Upper lobe of left lung (tissue), 6 donors: ENCODE data around the gene MAD1L1. TPM values are rescaled to one million over a fixed set of nuclear protein-coding genes. Genes with fewer than 3 reads are reported as not detected.
A peak's percentile ranks its signal among the peaks of the same experiment; 100 is the strongest.

Experiments used
- ATAC-seq, 2 donors: fragments of 200-7000 bp; cut with Tn5 transposase; one replicate each; pipeline ENCODE4 v1.9.1; 2022; ENCODE audit warnings: mild to moderate bottlenecking in 2 of 2, moderate library complexity in 2 of 2; ENCODE audit not compliant: low FRiP score in 2 of 2
- DNase-seq, 2 donors: peaks; one replicate each; pipeline ENCODE4 v3.0.0-alpha.2; 2019 to 2020
- H3K27ac ChIP-seq, 4 donors: fragments of 200-600 bp; sonication (generic); one replicate each; pipeline ENCODE4 v1.5.1; 2016 to 2019
- H3K27me3 ChIP-seq, 4 donors: fragments of 200-600 bp; sonication (generic); one replicate each; pipeline ENCODE4 v1.5.1; 2017 to 2019
- H3K36me3 ChIP-seq, 4 donors: fragments of 200-600 bp; sonication (generic); one replicate each; pipeline ENCODE4 v1.5.1; 2016 to 2019
- H3K4me1 ChIP-seq, 4 donors: fragments of 200-600 bp; sonication (generic); one replicate each; pipeline ENCODE4 v1.5.1; 2018 to 2019
- H3K4me3 ChIP-seq, 4 donors: fragments of 200-600 bp; sonication (generic); one replicate each; pipeline ENCODE4 v1.5.1; 2017 to 2019; ENCODE audit warnings: mild to moderate bottlenecking in 2 of 4, moderate library complexity in 1 of 4
- H3K9me3 ChIP-seq, 4 donors: fragments of 200-600 bp; sonication (generic); one replicate each; pipeline ENCODE4 v1.5.1; 2018 to 2019
- CTCF ChIP-seq, 6 experiments: fragments of 450-650 bp in 4 of 6; fragments of 200-600 bp in 2 of 6; sonication (generic) in 2 of 6; IDR thresholded peaks; one replicate each; pipeline ENCODE4 v1.5.1; 2016 to 2019; ENCODE audit warnings: antibody characterized with exemption in 6 of 6
- EP300 ChIP-seq, 4 donors: sonication (generic); formaldehyde crosslinking; IDR thresholded peaks; one replicate each; pipeline ENCODE4 v1.5.1; 2017; ENCODE audit warnings: antibody characterized with exemption in 4 of 4, control low read depth in 2 of 4
- POLR2A ChIP-seq, 4 donors: fragments of 450-650 bp; IDR thresholded peaks; one replicate each; pipeline ENCODE4 v1.5.1; 2016 to 2017; ENCODE audit warnings: antibody characterized with exemption in 4 of 4, mild to moderate bottlenecking in 2 of 4
- POLR2AphosphoS5 ChIP-seq, 2 donors: sonication (generic); formaldehyde crosslinking; IDR thresholded peaks; one replicate each; pipeline ENCODE4 v1.5.1; 2017; ENCODE audit warnings: antibody characterized with exemption in 2 of 2
- WGBS, 2 donors: methylation state at CpG; one replicate each; pipeline ENCODE4 v1.1.5; 2017 to 2018; 5-methylcytosine and 5-hydroxymethylcytosine counted together
- total RNA-seq, 6 donors: library from RNA; depleted of rRNA in 4 of 6; stranded (reverse); fragments of >200 nt in 4 of 6; gene quantifications; one replicate each; pipeline versions ENCODE4 v1.1.0 to v1.2.1, GENCODE V29; 2016 to 2021
- donor health status: DM: no; HTN: no; CAD: no; lungs with moderate emphysema.
- donor health status: DM: no; HTN: yes; CAD: no; lungs with severe emphysema.

The MAD1L1 gene
- total RNA-seq, 6 donors from 2014 or later, result 40.6 to 364 (median 65.6) TPM

- peak overlapping the region; percentile 59 to 83 (median 70) for H3K27ac ChIP-seq
- WGBS, 2 donors, result 70 to 75% methylated on average over 13 to 14 of the region's 14 CpGs
Observed at GRCh38 chr7:2225336-2225735, 7.4 kb downstream of the MAD1L1 start.

GRCh38 chr7:2224934-2225333, 7.8 kb downstream of the MAD1L1 start:
- H3K4me3 ChIP-seq, result no peak overlapping the region
- peaks cover 6 to 79% (median 56%) of the 10 kb centered on the region in 4 donors for H3K36me3 ChIP-seq
- ATAC-seq (peak; percentile 20 to 81), DNase-seq (peak in 1 of 2 donors; percentile 80)
- no peaks in the 10 kb centered on the region for H3K27me3 ChIP-seq
- peaks cover 0 to 15% (median 7%) of the 10 kb centered on the region in 4 donors for H3K4me1 ChIP-seq
- peak overlapping the region; percentile 59 to 83 (median 70) for H3K27ac ChIP-seq
- no peaks in the 10 kb centered on the region for H3K9me3 ChIP-seq
- 53 to 100% methylated on average over 1 to 4 of the region's 4 CpGs for WGBS, 2 donors
- TF ChIP-seq CTCF (IDR thresholded peaks at IDR 0.05) (no peak), POLR2AphosphoS5 (IDR thresholded peaks at IDR 0.05) (peak in 1 of 2 donors; percentile 3), EP300 (IDR thresholded peaks at IDR 0.05) (no peak)

More at GRCh38 chr7:2225336-2225735, 7.4 kb downstream of the MAD1L1 start:
- Histone ChIP-seq H3K9me3 (no peaks in the 10 kb centered on the region), H3K27me3 (no peaks in the 10 kb centered on the region), H3K4me3 (no peak overlapping the region), H3K36me3 (peaks cover 6 to 75% (median 52%) of the 10 kb centered on the region in 4 donors), H3K4me1 (peaks cover 0 to 16% (median 7%) of the 10 kb centered on the region in 4 donors)
- ATAC-seq (peak; percentile 36 to 81), DNase-seq (peak; percentile 55 to 89)
- TF ChIP-seq CTCF (IDR thresholded peaks at IDR 0.05) (no peak), POLR2AphosphoS5 (IDR thresholded peaks at IDR 0.05) (peak; percentile 28 to 48), EP300 (IDR thresholded peaks at IDR 0.05) (peak in 1 of 4 donors; percentile 87), POLR2A (IDR thresholded peaks at IDR 0.05) (no peak)

- TF ChIP-seq EP300 (IDR thresholded peaks at IDR 0.05) (no peak), POLR2AphosphoS5 (IDR thresholded peaks at IDR 0.05) (no peak), POLR2A (IDR thresholded peaks at IDR 0.05) (no peak), CTCF (IDR thresholded peaks at IDR 0.05) (no peak)
- DNase-seq, result peak in 1 of 2 donors; percentile 47
- Histone ChIP-seq H3K27ac (peak overlapping the region; percentile 40 to 83 (median 66)), H3K36me3 (peaks cover 6 to 80% (median 55%) of the 10 kb centered on the region in 4 donors), H3K9me3 (no peaks in the 10 kb centered on the region), H3K27me3 (no peaks in the 10 kb centered on the region), H3K4me1 (peaks cover 0 to 15% (median 7%) of the 10 kb centered on the region in 4 donors), H3K4me3 (no peak overlapping the region)
- WGBS, 2 donors, result 77 to 92% methylated on average over 9 to 13 of the region's 13 CpGs
- ATAC-seq, result no peak
Observed at GRCh38 chr7:2224491-2224928, 8.2 kb downstream of the MAD1L1 start.

GRCh38 chr7:2223321-2223720, 9.4 kb downstream of the MAD1L1 start:
- no peaks in the 10 kb centered on the region for H3K9me3 ChIP-seq
- H3K36me3 ChIP-seq, result peaks cover 6 to 84% (median 57%) of the 10 kb centered on the region in 4 donors
- no peaks in the 10 kb centered on the region for H3K27me3 ChIP-seq
- DNase-seq (peak in 1 of 2 donors; percentile 64), ATAC-seq (no peak)
- H3K4me3 ChIP-seq, result no peak overlapping the region
- H3K27ac ChIP-seq, result no peak overlapping the region
- TF ChIP-seq EP300 (IDR thresholded peaks at IDR 0.05) (no peak), POLR2AphosphoS5 (IDR thresholded peaks at IDR 0.05) (no peak), CTCF (IDR thresholded peaks at IDR 0.05) (no peak), POLR2A (IDR thresholded peaks at IDR 0.05) (no peak)
- H3K4me1 ChIP-seq, result peaks cover 0 to 15% (median 7%) of the 10 kb centered on the region in 4 donors
- WGBS, 2 donors, result 97% methylated on average over 10 to 17 of the region's 17 CpGs

GRCh38 chr7:2222516-2222915, 10.2 kb downstream of the MAD1L1 start:
- TF ChIP-seq EP300 (IDR thresholded peaks at IDR 0.05) (no peak), POLR2AphosphoS5 (IDR thresholded peaks at IDR 0.05) (no peak), CTCF (IDR thresholded peaks at IDR 0.05) (no peak), POLR2A (IDR thresholded peaks at IDR 0.05) (no peak)
- H3K27ac ChIP-seq, result no peak overlapping the region
- 97% methylated on average over 21 to 22 of the region's 22 CpGs for WGBS, 2 donors

More at GRCh38 chr7:2222516-2222915, 10.2 kb downstream of the MAD1L1 start:
- Histone ChIP-seq H3K36me3 (peaks cover 10 to 92% (median 62%) of the 10 kb centered on the region in 4 donors), H3K4me3 (no peak overlapping the region), H3K27me3 (no peaks in the 10 kb centered on the region), H3K4me1 (peaks cover 0 to 15% (median 7%) of the 10 kb centered on the region in 4 donors), H3K9me3 (no peaks in the 10 kb centered on the region)
- DNase-seq, result peak in 1 of 2 donors; percentile 73
- no peak for ATAC-seq
